ENCODE measurements around the gene TRIM65. TPM values are rescaled to one million over a fixed set of nuclear protein-coding genes. Genes with fewer than 3 reads are reported as not detected.

The TRIM65 gene
- total and polyA plus RNA-seq, 2 of the 4 experiments (the other 2 are of a cell fraction) = 7.9 to 10.6 TPM

GRCh38 chr17:75909051-75909811 lies 12.5 kb upstream of the TRIM65 start:
- no peak overlapping the region for H3K9ac ChIP-seq (ENCODE audit: low read depth, low read length)
- WGBS, 2 experiments (ENCODE audit: extremely low coverage in 2 of 2, insufficient read length in 1 of 2) = 91% methylated on average over 8 of the region's 14 CpGs; no CpG with 5 or more reads in 1 of the 2 experiments
- H3K79me1 ChIP-seq (ENCODE audit: low read depth in 1 of 2, low read length in 2 of 2) = peaks cover under 1 to 8% of the 10 kb centered on the region in 2 experiments; a peak in 2 of 4 replicates
- no peak overlapping the region for H3K23ac ChIP-seq (ENCODE audit: low read depth, low read length)
- BruUV-seq (replicated peaks) = no TSS peak
- DNase-seq = no peak
- dilution Hi-C loops (cut with HindIII; ENCODE audit: low sequenced_read_pairs, unreplicated experiment) = no loop called here
- 0 out of 2 replicates have a peak, but pooled peaks cover 3% of the 10 kb centered on the region for H3K9me1 ChIP-seq (ENCODE audit: insufficient read depth, low read length)
- H2BK15ac ChIP-seq (ENCODE audit: low read depth, low read length) = no peak overlapping the region
- H2AK5ac ChIP-seq (ENCODE audit: low read depth, low read length) = no peak overlapping the region
- H3K9me3 ChIP-seq (ENCODE audit: control insufficient read depth, insufficient read depth, low read length) = no peaks in the 10 kb centered on the region
- H3K27me3 ChIP-seq (ENCODE audit: control insufficient read depth, insufficient read depth, low read length) = no peaks in the 10 kb centered on the region
- H3K4ac ChIP-seq (ENCODE audit: low read depth, low read length) = no peak overlapping the region
- H3K4me1 ChIP-seq (ENCODE audit: control insufficient read depth, insufficient read depth, low read length) = peaks cover 2% of the 10 kb centered on the region; the same call in 1 of the 2 replicates
- CTCF ChIA-PET = interaction anchor here (0.7 kb wide), 1 partner anchor 60 kb away, joined by 3 read pairs; no protein-coding TSS in a partner anchor
- no peak for TF ChIP-seq RFX5 (IDR thresholded peaks at IDR 0.05; ENCODE audit: low read depth, low read length)
- no peak for TF ChIP-seq NFE2L2 (IDR thresholded peaks at IDR 0.05; ENCODE audit: low read depth, low read length)
- TF ChIP-seq, protein P1, sequence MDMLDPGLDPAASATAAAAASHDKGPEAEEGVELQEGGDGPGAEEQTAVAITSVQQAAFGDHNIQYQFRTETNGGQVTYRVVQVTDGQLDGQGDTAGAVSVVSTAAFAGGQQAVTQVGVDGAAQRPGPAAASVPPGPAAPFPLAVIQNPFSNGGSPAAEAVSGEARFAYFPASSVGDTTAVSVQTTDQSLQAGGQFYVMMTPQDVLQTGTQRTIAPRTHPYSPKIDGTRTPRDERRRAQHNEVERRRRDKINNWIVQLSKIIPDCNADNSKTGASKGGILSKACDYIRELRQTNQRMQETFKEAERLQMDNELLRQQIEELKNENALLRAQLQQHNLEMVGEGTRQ (IDR thresholded peaks at IDR 0.05; ENCODE audit: low read depth, low read length) = no peak
- no peak for TF ChIP-seq MAZ (IDR thresholded peaks at IDR 0.05; ENCODE audit: borderline replicate concordance, low read depth, low read length)
- TF ChIP-seq CHD1 (IDR thresholded peaks at IDR 0.05; ENCODE audit: low read depth, low read length) = no peak
- TF ChIP-seq ELK1 (IDR thresholded peaks at IDR 0.05; ENCODE audit: borderline replicate concordance, low read depth, low read length) = no peak
- TF ChIP-seq MXI1 (IDR thresholded peaks at IDR 0.05; ENCODE audit: borderline replicate concordance, low read depth, low read length) = no peak
- TF ChIP-seq SMC3 (IDR thresholded peaks at IDR 0.05; ENCODE audit: low read depth, low read length) = no peak
- no peak for TF ChIP-seq RAD21 (IDR thresholded peaks at IDR 0.05; ENCODE audit: low read length)
- no peak for TF ChIP-seq RCOR1 (IDR thresholded peaks at IDR 0.05; ENCODE audit: insufficient replicate concordance, low read length)
- no peak for TF ChIP-seq MAFK (IDR thresholded peaks at IDR 0.05; ENCODE audit: low read depth, low read length)
- no peak for TF ChIP-seq BHLHE40 (IDR thresholded peaks at IDR 0.05; ENCODE audit: low read depth, low read length)
- TF ChIP-seq CTCF (conservative IDR thresholded peaks at IDR 0.05; ENCODE audit: low read depth, low read length) = no peak
- H2BK5ac ChIP-seq (ENCODE audit: low read depth, low read length, poor library complexity, severe bottlenecking) = no peak overlapping the region
- no peak overlapping the region for H3K14ac ChIP-seq (replicated peaks; ENCODE audit: low read depth, low read length)
- no peak overlapping the region for H4K8ac ChIP-seq (ENCODE audit: low read depth in 2 of 2, low read length in 2 of 2)
- H4K91ac ChIP-seq (ENCODE audit: insufficient read depth, low read depth, low read length) = no peak overlapping the region
- H3K36me3 ChIP-seq (ENCODE audit: control insufficient read depth, insufficient read depth, low read length) = peaks cover 4% of the 10 kb centered on the region; the same call in 1 of the 2 replicates
- no peak overlapping the region for H3K27ac ChIP-seq (ENCODE audit: insufficient read depth, low read length)
- no peak overlapping the region for H3K4me2 ChIP-seq (ENCODE audit: low read depth, low read length)
- no peak overlapping the region for H4K5ac ChIP-seq (ENCODE audit: low read depth, low read length)
- in situ Hi-C loops (cut with MboI; ENCODE audit: low sequenced_read_pairs) = loop anchor here (10.0 kb wide), 1 partner anchor 376 kb away; no protein-coding TSS in a partner anchor
- no peak overlapping the region for H3K56ac ChIP-seq (ENCODE audit: extremely low read depth, insufficient read depth, low read length)
- no peak overlapping the region for H2BK120ac ChIP-seq (ENCODE audit: low read depth, low read length)
- ATAC-seq (ENCODE audit: low read depth) = no peak
- intact Hi-C loops (cut with micrococcal nuclease) = loop anchor here (5.0 to 10.0 kb wide), 2 partner anchors 33 to 166 kb away; partner anchors contain the start of genes FBF1, GALR2, SRP68 and ZACN
- no peak overlapping the region for H3K18ac ChIP-seq (ENCODE audit: low read depth, low read length)
- no peak overlapping the region for H2AFZ ChIP-seq (replicated peaks; ENCODE audit: low read length, poor library complexity)
- H2AK9ac ChIP-seq (replicated peaks; ENCODE audit: low read depth, low read length, poor library complexity) = no peak overlapping the region
- H4K20me1 ChIP-seq (ENCODE audit: insufficient read depth, low read length) = no peaks in the 10 kb centered on the region
- POLR2A ChIA-PET (ENCODE audit: unreplicated experiment) = interaction anchor here (0.8 kb wide), 1 partner anchor 10 kb away, joined by 5 read pairs; no protein-coding TSS in a partner anchor
- H3K4me3 ChIP-seq (ENCODE audit: insufficient read depth, low read depth, low read length) = no peak overlapping the region
- H2BK20ac ChIP-seq (ENCODE audit: low read depth, low read length) = no peak overlapping the region

Measured in IMR-90 (cell line).